CD4-positive, alpha-beta T cell (primary cell): ENCODE data around the gene SYNE1. TPM values are rescaled to one million over a fixed set of nuclear protein-coding genes. Genes with fewer than 3 reads are reported as not detected.

Source experiments
- ATAC-seq: fragments of 200-7000 bp; cut with Tn5 transposase; one replicate; pipeline ENCODE4 v1.10.0; 2022; ENCODE audit warnings: mild to moderate bottlenecking; ENCODE audit not compliant: poor library complexity
- CTCF ChIA-PET: fragments of 350-600 bp; sonication (Branson Sonifier 250); formaldehyde crosslinking; loops from one replicate; lab custom pipeline; 2021; ENCODE audit warnings: antibody characterized with exemption, inconsistent platforms; lab: Charles Lee
- POLR2A ChIA-PET: fragments of 350-600 bp; sonication (Branson Sonifier 250); formaldehyde crosslinking; loops from one replicate; lab custom pipeline; 2021; ENCODE audit warnings: antibody characterized with exemption, inconsistent platforms; lab: Charles Lee
- DNase-seq, 14 experiments: peaks; one replicate each; pipeline ENCODE4 v3.0.0-alpha.2; 2013 to 2020; ENCODE audit warnings: mixed read lengths in 2 of 14
- H3K27ac ChIP-seq, 2 donors: one replicate each; pipeline versions ENCODE4 v1.5.1 to v1.7.0; 2013; ENCODE audit warnings: low read length in 2 of 2, low read depth in 1 of 2, mild to moderate bottlenecking in 1 of 2
- H3K27me3 ChIP-seq, 2 experiments: 1 replicate in 1 of 2; 2 replicates in 1 of 2; pipeline versions ENCODE4 v1.6.1 to v1.7.0; 2013; ENCODE audit warnings: low read length in 2 of 2, control low read depth in 1 of 2, mild to moderate bottlenecking in 1 of 2, moderate library complexity in 1 of 2; ENCODE audit not compliant: insufficient read depth in 2 of 2, control insufficient read depth in 1 of 2
- H3K36me3 ChIP-seq: one replicate; pipeline ENCODE4 v1.6.1; 2013; ENCODE audit warnings: low read length, control low read depth; ENCODE audit not compliant: insufficient read depth
- H3K4me1 ChIP-seq: one replicate; pipeline ENCODE4 v1.6.1; 2013; ENCODE audit warnings: low read length, control low read depth; ENCODE audit not compliant: insufficient read depth
- H3K4me3 ChIP-seq: one replicate; pipeline ENCODE4 v1.5.1; 2013; ENCODE audit warnings: mild to moderate bottlenecking, low read length, moderate library complexity
- H3K9me3 ChIP-seq, 2 experiments: 1 replicate in 1 of 2; 2 replicates in 1 of 2; pipeline versions ENCODE4 v1.6.1 to v1.7.0; 2013; ENCODE audit warnings: low read length in 2 of 2, mild to moderate bottlenecking in 2 of 2, control low read depth in 1 of 2, moderate library complexity in 1 of 2; ENCODE audit not compliant: control insufficient read depth in 1 of 2, insufficient read depth in 1 of 2
- H3K27ac Mint-ChIP-seq: one replicate; pipeline ENCODE4 v1.8.0; 2020; ENCODE audit warnings: mixed read lengths
- H3K27me3 Mint-ChIP-seq: one replicate; pipeline ENCODE4 v1.8.0; 2021; ENCODE audit warnings: mixed read lengths
- H3K36me3 Mint-ChIP-seq: one replicate; pipeline ENCODE4 v1.8.0; 2021; ENCODE audit warnings: low read depth, mixed read lengths
- H3K4me1 Mint-ChIP-seq: one replicate; pipeline ENCODE4 v1.8.0; 2021; ENCODE audit warnings: low read depth, mixed read lengths
- H3K4me3 Mint-ChIP-seq: one replicate; pipeline ENCODE4 v1.8.0; 2020; ENCODE audit warnings: mild to moderate bottlenecking, mixed read lengths
- H3K9me3 Mint-ChIP-seq: one replicate; pipeline ENCODE4 v1.8.0; 2020; ENCODE audit warnings: mixed read lengths
- intact Hi-C, 2 experiments: fragments of 100-400 bp; cut with DNase I in 1 of 2; cut with micrococcal nuclease in 1 of 2; formaldehyde crosslinking; loops; one replicate each; pipeline versions ENCODE4 v1.15.1 to v1.9.0; 2023 to 2025; cut with DNase I, micrococcal nuclease
- total RNA-seq, 174 experiments: library from RNA in 2 of 174; stranded (reverse) in 2 of 174; gene quantifications; one replicate each; pipeline ENCODE4 v1.2.3 and lab custom pipeline; 2021 to 2026
- TF ChIP-seq, protein P1 (sequence below): fragments of 200-600 bp; IDR thresholded peaks from one replicate; pipeline ENCODE4 v1.8.0; 2022; ENCODE audit warnings: antibody characterized with exemption, mild to moderate bottlenecking

SYNE1 gene
- total RNA-seq, 2 experiments from 2014 or later = 94.9 to 108 TPM

DNA sequence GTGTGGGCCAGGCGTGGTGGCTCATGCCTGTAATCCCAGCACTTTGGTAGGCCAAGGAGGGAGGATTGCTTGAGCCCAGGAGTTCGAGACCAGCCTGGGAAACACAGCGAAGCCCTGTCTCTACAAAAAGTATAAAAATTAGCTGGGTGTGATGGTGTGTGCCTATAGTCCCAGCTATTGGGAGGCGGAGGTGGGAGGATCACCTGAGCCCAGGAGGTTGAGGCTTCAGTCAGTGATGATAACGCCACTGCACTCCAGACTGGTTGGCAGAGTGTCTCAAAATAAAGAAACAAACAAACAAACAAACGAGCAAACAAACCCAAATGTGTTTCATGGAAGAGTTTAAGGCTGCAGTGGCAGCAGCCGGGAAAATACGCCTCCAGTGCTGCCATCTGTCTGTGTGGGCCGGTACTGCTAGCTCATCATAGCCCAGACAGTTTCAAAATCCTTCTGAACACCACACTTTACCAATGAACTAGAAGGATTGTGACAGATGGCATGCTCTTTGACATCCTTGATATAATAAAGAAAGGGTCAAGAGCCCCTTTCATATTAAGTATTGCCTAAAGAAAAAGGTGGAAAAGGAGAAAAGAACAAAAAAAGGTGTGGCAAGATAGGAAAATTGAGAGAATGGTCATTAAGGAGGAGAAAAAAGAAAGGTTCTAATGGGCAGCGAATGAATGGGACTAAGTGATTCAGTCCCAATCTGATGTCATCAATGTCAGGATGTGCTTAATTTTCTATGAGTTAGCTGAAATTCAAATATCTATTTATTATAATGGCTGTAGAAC is 298.6 kb downstream of the SYNE1 start:
- POLR2A ChIA-PET = interaction anchor here (1.0 to 2.4 kb wide), 5 partner anchors 27 to 37 kb away, joined by 3 to 33 read pairs (median 4); no protein-coding TSS in a partner anchor

DNA sequence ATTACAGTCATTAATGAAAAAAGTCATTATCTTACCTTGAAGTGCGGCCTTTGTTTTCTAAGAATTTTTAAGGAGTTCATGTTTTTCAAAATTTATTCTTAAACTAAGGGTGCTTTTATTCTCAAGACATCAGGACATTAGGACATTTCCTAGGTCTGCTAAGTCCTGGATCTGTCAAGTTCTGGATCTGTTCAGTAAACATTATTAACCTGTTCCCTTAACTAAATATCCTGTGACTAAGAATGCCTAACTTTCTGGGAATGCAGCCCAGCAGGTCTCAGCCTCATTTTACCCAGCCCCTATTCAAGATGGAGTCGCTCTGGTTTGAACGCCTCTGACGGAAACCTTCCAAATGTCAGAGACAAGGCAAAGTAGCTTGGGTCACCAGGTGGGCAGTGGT is 302.6 kb downstream of the SYNE1 start:
- Mint-ChIP-seq H3K4me1 (no peaks in the 10 kb centered on the region), H3K27ac (no peak overlapping the region), H3K9me3 (no peaks in the 10 kb centered on the region), H3K4me3 (no peak overlapping the region), H3K27me3 (no peaks in the 10 kb centered on the region), H3K36me3 (no peaks in the 10 kb centered on the region)
- no peak overlapping the region for H3K27ac ChIP-seq
- TF ChIP-seq, protein P1, sequence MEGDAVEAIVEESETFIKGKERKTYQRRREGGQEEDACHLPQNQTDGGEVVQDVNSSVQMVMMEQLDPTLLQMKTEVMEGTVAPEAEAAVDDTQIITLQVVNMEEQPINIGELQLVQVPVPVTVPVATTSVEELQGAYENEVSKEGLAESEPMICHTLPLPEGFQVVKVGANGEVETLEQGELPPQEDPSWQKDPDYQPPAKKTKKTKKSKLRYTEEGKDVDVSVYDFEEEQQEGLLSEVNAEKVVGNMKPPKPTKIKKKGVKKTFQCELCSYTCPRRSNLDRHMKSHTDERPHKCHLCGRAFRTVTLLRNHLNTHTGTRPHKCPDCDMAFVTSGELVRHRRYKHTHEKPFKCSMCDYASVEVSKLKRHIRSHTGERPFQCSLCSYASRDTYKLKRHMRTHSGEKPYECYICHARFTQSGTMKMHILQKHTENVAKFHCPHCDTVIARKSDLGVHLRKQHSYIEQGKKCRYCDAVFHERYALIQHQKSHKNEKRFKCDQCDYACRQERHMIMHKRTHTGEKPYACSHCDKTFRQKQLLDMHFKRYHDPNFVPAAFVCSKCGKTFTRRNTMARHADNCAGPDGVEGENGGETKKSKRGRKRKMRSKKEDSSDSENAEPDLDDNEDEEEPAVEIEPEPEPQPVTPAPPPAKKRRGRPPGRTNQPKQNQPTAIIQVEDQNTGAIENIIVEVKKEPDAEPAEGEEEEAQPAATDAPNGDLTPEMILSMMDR = no peak
- intact Hi-C loops = no loop called here
- no peaks in the 10 kb centered on the region for H3K27me3 ChIP-seq
- no peak for ATAC-seq
- H3K36me3 ChIP-seq = no peaks in the 10 kb centered on the region
- ChIA-PET POLR2A (no interaction called here), CTCF (no interaction called here)
- H3K9me3 ChIP-seq = no peaks in the 10 kb centered on the region
- DNase-seq = no peak
- H3K4me3 ChIP-seq = no peak overlapping the region
- peaks cover 5% of the 10 kb centered on the region for H3K4me1 ChIP-seq

More for the DNA sequence above, 298.6 kb downstream of the SYNE1 start:
- Histone ChIP-seq H3K4me1 (peaks cover 5% of the 10 kb centered on the region), H3K27ac (no peak overlapping the region), H3K4me3 (no peak overlapping the region), H3K9me3 (no peaks in the 10 kb centered on the region), H3K36me3 (no peaks in the 10 kb centered on the region), H3K27me3 (no peaks in the 10 kb centered on the region)
- Mint-ChIP-seq H3K27me3 (no peaks in the 10 kb centered on the region), H3K9me3 (no peaks in the 10 kb centered on the region), H3K4me3 (no peak overlapping the region), H3K36me3 (no peaks in the 10 kb centered on the region), H3K27ac (no peak overlapping the region), H3K4me1 (no peaks in the 10 kb centered on the region)
- intact Hi-C loops = loop anchor here (1.0 to 2.0 kb wide), 2 partner anchors 36 to 38 kb away; no protein-coding TSS in a partner anchor
- ATAC-seq = peak; percentile 82
- TF ChIP-seq, protein P1 = peak; percentile 95
- CTCF ChIA-PET = interaction anchor here (0.6 to 3.0 kb wide), 17 partner anchors 10 to 128 kb away, joined by 3 to 31 read pairs (median 3); no protein-coding TSS in a partner anchor
- peak; percentile 28 to 79 (median 57) for DNase-seq

DNA sequence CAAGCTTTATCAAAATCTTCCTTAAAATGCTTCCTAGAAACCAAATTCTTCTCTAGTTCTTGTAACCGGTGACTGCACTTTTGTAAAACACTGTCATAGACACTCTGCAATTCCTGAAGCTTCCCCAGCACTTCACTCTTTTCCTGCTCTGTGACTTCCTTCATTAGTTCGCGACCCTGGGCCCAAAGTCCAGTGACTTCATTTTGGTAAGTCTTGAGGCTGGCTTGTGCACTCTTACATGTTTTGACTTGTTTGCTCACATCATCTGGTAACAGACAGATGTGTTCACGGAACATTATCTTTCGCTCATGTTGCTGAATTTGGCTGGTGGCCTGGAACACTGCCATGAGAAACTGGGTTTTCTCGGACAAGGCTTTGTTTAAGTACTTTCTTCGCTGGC is 306.2 kb downstream of the SYNE1 start:
- CTCF ChIA-PET = no interaction called here
- H3K4me1 Mint-ChIP-seq = no peaks in the 10 kb centered on the region
- intact Hi-C loops = no loop called here
- H3K4me3 Mint-ChIP-seq = no peak overlapping the region
- H3K27me3 Mint-ChIP-seq = no peaks in the 10 kb centered on the region
- Histone ChIP-seq H3K27me3 (no peaks in the 10 kb centered on the region), H3K27ac (no peak overlapping the region), H3K36me3 (no peaks in the 10 kb centered on the region), H3K4me1 (no peaks in the 10 kb centered on the region), H3K9me3 (no peaks in the 10 kb centered on the region), H3K4me3 (no peak overlapping the region)
- H3K9me3 Mint-ChIP-seq = no peaks in the 10 kb centered on the region
- no peaks in the 10 kb centered on the region for H3K36me3 Mint-ChIP-seq
- POLR2A ChIA-PET = no interaction called here
- TF ChIP-seq, protein P1 = no peak
- no peak overlapping the region for H3K27ac Mint-ChIP-seq
- no peak for ATAC-seq
- DNase-seq = no peak
